RWPE1 (cell line): ENCODE measurements around the gene PDZD2.

ENCODE experiments used
- CTCF ChIA-PET: fragments of 350-600 bp; sonication (Branson Sonifier 250); formaldehyde crosslinking; extraction: SDS; loops from one replicate; lab custom pipeline; 2021; lab: Yijun Ruan, JAX
- POLR2A ChIA-PET: fragments of 400-600 bp; formaldehyde crosslinking; extraction: SDS; loops from one replicate; lab custom pipeline; 2020; ENCODE audit warnings: antibody characterized with exemption; ENCODE audit not compliant: low non-redundant PET; lab: Yijun Ruan, JAX
- DNase-seq: peaks from one replicate; pipeline ENCODE4 v3.0.0; 2012; ENCODE audit warnings: low spot score
- H3K27ac ChIP-seq: fragments of 450-650 bp; 2 replicates; pipeline ENCODE4 v1.5.1; 2017
- CTCF ChIP-seq: fragments of 450-650 bp; conservative IDR thresholded peaks from 2 replicates; pipeline ENCODE4 v1.5.1; 2017; ENCODE audit warnings: low read depth, mild to moderate bottlenecking

The PDZD2 gene

GRCh38 chr5:31702712-31703111 lies 63.8 kb downstream of the PDZD2 start:
- TF ChIP-seq CTCF, result no peak
- POLR2A ChIA-PET, result no interaction called here
- DNase-seq, result no peak
- CTCF ChIA-PET, result no interaction called here
- no peak overlapping the region for H3K27ac ChIP-seq

GRCh38 chr5:31703757-31704156 lies 64.8 kb downstream of the PDZD2 start:
- H3K27ac ChIP-seq, result no peak overlapping the region
- POLR2A ChIA-PET, result no interaction called here
- DNase-seq, result no peak
- TF ChIP-seq CTCF, result no peak
- CTCF ChIA-PET, result no interaction called here

DNA sequence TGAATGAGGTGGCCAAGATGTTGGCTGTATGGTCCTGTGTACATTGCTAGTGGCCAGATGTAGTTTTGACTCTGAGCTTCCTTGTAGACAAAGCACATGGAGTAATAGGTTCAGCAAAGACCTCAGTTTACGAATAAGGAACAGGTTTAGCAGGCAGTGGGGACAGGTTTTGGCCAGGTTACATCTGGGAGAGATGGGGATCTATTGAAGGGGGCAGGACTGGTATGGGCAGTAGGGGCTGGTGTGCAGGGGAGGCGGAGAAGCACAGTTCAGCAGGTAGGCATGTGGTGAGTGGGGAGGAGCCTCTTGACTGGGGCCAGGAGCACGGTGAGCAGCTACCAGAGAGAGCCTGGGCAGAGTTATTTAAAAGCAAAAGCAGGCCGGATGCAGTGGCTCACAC lies 67.3 kb downstream of the PDZD2 start:
- H3K27ac ChIP-seq, result no peak overlapping the region
- DNase-seq, result no peak
- ChIA-PET CTCF (no interaction called here), POLR2A (no interaction called here)
- TF ChIP-seq CTCF, result no peak

- ChIA-PET POLR2A (no interaction called here), CTCF (no interaction called here)
- no peak overlapping the region for H3K27ac ChIP-seq
- no peak for TF ChIP-seq CTCF
- DNase-seq, result no peak
Measured at GRCh38 chr5:31707329-31707728, 68.4 kb downstream of the PDZD2 start.

DNA sequence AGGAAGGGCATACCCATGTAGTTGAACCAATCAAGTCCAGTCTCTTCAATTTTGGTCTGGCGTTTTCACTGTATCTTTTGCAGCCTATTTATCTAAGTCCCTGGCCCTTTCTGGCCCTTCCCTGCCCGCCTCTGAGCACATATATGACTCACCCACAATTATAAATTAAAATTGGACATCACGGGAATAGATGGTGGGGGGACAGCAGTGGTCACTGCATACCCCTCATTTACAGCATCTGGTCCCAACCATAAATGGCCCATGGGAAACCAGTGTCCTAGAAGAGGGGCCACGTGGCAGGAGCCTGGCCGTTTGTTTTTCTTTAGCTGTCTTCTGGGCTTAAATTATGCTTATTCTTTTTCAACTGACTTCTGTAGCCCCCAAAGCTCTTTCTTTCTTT lies 69.2 kb downstream of the PDZD2 start:
- POLR2A ChIA-PET, result no interaction called here
- CTCF ChIA-PET, result interaction anchor here (1.0 kb wide), 1 partner anchor 30 kb away, joined by 9 read pairs; no protein-coding TSS in a partner anchor
- no peak for DNase-seq
- no peak for TF ChIP-seq CTCF
- H3K27ac ChIP-seq, result no peak overlapping the region

GRCh38 chr5:31711363-31711762 lies 72.4 kb downstream of the PDZD2 start:
- DNase-seq, result no peak
- ChIA-PET CTCF (no interaction called here), POLR2A (no interaction called here)
- no peak overlapping the region for H3K27ac ChIP-seq
- TF ChIP-seq CTCF, result no peak
